Muscle layer of colon (tissue), 2 donors: ENCODE results near the gene PASK.

Source experiments
- H3K27ac ChIP-seq: one replicate; pipeline ENCODE4 v1.7.0; 2013; ENCODE audit warnings: low read depth, mild to moderate bottlenecking, low read length, moderate library complexity
- H3K27me3 ChIP-seq, 2 donors: one replicate each; pipeline ENCODE4 v1.7.0; 2013; ENCODE audit warnings: low read length in 2 of 2, mild to moderate bottlenecking in 2 of 2; ENCODE audit not compliant: insufficient read depth in 2 of 2, control insufficient read depth in 1 of 2
- H3K36me3 ChIP-seq: one replicate; pipeline ENCODE4 v1.7.0; 2013; ENCODE audit warnings: mild to moderate bottlenecking, low read length; ENCODE audit not compliant: insufficient read depth
- H3K4me1 ChIP-seq: one replicate; pipeline ENCODE4 v1.7.0; 2013; ENCODE audit warnings: mild to moderate bottlenecking, low read length; ENCODE audit not compliant: insufficient read depth
- H3K4me3 ChIP-seq, 2 donors: one replicate each; pipeline ENCODE4 v1.7.0; 2013; ENCODE audit warnings: low read length in 2 of 2, low read depth in 1 of 2, mild to moderate bottlenecking in 1 of 2, moderate library complexity in 1 of 2
- H3K9ac ChIP-seq: one replicate; pipeline ENCODE4 v1.7.0; 2013; ENCODE audit warnings: low read length
- H3K9me3 ChIP-seq: one replicate; pipeline ENCODE4 v1.7.0; 2013; ENCODE audit warnings: mild to moderate bottlenecking, low read length
- donor health status: abdominal sarcoma.
- donor health status: Adenocarcinoma of cecum.

Gene PASK

GRCh38 chr2:241071677-241072111, 77.6 kb downstream of the PASK start:
- Histone ChIP-seq H3K4me1 (no peaks in the 10 kb centered on the region), H3K27ac (no peak overlapping the region), H3K9me3 (no peaks in the 10 kb centered on the region), H3K4me3 (no peak overlapping the region), H3K27me3 (no peaks in the 10 kb centered on the region), H3K9ac (no peak overlapping the region), H3K36me3 (peaks cover 17% of the 10 kb centered on the region)

DNA sequence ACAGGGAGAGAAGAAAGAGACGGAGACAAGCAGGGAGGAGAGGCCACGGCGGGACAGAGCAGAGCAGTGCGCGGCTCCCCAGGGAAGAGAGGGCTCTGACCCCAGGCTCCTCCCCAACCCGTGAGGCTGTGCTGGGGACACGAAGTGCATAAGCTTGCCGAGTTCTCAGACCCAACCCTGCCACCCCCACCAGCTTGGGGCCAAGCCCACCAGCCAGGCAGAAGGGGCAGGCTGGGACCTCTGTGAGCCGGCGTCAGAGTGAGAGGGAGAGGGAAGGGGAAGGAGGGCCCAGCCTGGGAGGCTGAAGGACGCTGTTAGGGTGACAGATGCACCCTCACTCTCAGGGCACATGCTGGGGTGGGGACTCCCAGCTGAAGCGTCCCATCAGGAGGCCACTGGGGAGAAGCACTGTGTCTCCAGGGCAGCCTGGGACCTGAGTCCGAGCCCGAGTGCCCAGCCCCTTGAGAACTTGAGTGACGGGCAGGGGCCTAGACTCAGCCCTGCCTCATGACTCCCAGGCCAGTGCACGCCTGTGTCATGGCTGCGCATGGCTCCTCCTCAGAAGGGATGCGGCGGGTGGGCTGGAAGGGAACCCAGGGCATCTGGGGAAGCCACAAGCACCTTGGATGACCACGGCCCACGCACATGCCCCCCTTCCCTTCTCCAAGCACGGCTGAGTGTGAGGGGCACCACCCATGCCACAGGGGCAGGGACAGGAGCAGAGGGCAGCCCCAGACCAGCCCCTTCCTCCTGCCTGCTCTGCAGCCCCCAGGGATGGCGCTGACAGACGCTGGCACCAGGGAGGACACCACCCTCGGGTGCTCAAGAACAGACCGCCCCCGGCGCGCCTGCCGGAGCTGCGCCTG, 78.2 kb downstream of the PASK start:
- no peak overlapping the region for H3K9ac ChIP-seq
- H3K36me3 ChIP-seq, result peaks cover 17% of the 10 kb centered on the region
- H3K27ac ChIP-seq, result no peak overlapping the region
- H3K27me3 ChIP-seq, result no peaks in the 10 kb centered on the region
- H3K9me3 ChIP-seq, result no peaks in the 10 kb centered on the region
- no peaks in the 10 kb centered on the region for H3K4me1 ChIP-seq
- H3K4me3 ChIP-seq, result no peak overlapping the region

DNA sequence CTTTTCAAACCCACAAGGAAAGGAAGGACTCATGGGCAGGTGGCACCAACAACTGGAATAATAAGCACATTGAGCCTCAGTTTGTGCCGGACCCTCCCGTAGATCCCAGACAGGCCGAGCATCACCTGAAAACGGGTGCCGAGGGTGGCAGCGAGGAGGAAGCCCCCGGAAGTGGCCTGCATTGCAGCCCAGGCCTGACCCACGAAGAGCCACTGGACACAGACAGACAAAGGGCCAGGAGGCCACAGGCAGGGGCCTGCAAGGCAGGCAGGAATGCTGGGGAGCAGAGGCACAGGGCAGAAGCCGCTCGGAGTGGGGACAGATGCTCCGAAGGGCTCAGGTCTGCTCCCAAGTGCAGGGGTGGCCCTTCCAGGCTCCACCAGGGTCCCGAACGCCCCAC, 78.9 kb downstream of the PASK start:
- H3K4me3 ChIP-seq, result no peak overlapping the region
- no peaks in the 10 kb centered on the region for H3K4me1 ChIP-seq
- no peak overlapping the region for H3K27ac ChIP-seq
- H3K9me3 ChIP-seq, result no peaks in the 10 kb centered on the region
- peaks cover 15% of the 10 kb centered on the region for H3K36me3 ChIP-seq
- peaks cover 0 to 2% of the 10 kb centered on the region in 2 donors for H3K27me3 ChIP-seq
- no peak overlapping the region for H3K9ac ChIP-seq

DNA sequence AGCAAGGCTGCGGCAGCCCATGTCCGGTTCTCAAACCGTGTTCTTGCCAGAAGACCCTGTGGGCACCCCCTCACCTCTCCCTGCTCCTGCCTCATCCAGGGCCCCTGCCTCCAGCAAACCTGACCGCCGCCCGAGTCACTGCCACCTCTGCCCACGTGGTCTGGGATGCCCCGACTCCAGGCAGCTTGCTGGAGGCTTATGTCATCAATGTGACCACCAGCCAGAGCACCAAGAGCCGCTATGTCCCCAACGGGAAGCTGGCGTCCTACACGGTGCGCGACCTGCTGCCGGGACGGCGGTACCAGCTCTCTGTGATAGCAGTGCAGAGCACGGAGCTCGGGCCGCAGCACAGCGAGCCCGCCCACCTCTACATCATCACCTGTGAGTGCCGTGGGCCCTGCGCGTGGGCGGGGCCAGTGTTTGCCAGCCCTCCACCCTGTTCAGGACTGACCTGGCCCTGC, 79.4 kb downstream of the PASK start:
- Histone ChIP-seq H3K36me3 (peaks cover 10% of the 10 kb centered on the region), H3K27me3 (peaks cover 0 to 5% of the 10 kb centered on the region in 2 donors), H3K4me3 (no peak overlapping the region), H3K9ac (no peak overlapping the region), H3K9me3 (no peaks in the 10 kb centered on the region), H3K27ac (no peak overlapping the region), H3K4me1 (no peaks in the 10 kb centered on the region)

DNA sequence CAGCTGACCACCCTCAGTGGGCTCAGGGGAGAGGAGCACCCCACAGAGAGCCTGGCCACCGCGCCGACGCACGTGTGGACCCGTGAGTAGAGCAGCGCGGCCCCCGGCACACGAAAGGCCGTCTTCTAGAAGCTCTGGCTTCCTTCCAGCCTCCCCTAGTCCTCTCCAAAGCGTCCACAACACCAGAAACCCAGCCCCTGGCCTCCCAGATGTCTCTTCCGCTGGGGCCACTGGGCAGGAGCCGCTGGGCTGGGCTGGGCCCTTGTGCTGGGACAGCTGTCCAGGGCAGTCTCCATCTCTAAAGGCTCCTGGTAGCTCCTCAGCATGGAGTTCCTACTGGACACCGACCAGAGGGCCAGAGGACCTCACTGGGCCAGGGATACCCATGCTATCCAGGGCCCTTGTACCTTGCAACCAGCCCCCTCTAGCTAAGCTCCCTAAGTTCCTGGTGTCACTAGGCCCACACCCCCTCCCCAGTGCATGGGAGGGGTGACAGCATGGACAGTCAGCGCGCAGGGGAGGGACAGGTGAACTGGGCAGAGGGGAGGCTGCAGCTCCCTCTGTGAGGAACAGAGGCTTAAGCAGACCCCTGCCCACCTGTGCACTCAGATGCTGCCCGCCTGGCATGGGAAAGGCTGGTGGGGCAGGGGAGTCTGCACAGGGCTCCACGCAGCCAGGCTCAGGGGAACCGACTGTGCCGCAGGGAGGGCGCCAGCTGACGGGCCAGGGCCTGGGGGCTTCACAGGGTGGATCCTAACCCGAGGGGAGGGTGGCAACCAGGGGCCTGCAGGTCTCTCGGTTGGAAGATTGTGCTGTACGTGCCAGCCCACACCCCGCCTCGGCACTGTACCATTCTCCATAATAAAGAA, 80.1 kb downstream of the PASK start:
- peaks cover 0 to 11% of the 10 kb centered on the region in 2 donors for H3K27me3 ChIP-seq
- H3K9ac ChIP-seq, result no peak overlapping the region
- H3K9me3 ChIP-seq, result no peaks in the 10 kb centered on the region
- no peaks in the 10 kb centered on the region for H3K4me1 ChIP-seq
- no peak overlapping the region for H3K27ac ChIP-seq
- peaks cover 6% of the 10 kb centered on the region for H3K36me3 ChIP-seq
- no peak overlapping the region for H3K4me3 ChIP-seq

DNA sequence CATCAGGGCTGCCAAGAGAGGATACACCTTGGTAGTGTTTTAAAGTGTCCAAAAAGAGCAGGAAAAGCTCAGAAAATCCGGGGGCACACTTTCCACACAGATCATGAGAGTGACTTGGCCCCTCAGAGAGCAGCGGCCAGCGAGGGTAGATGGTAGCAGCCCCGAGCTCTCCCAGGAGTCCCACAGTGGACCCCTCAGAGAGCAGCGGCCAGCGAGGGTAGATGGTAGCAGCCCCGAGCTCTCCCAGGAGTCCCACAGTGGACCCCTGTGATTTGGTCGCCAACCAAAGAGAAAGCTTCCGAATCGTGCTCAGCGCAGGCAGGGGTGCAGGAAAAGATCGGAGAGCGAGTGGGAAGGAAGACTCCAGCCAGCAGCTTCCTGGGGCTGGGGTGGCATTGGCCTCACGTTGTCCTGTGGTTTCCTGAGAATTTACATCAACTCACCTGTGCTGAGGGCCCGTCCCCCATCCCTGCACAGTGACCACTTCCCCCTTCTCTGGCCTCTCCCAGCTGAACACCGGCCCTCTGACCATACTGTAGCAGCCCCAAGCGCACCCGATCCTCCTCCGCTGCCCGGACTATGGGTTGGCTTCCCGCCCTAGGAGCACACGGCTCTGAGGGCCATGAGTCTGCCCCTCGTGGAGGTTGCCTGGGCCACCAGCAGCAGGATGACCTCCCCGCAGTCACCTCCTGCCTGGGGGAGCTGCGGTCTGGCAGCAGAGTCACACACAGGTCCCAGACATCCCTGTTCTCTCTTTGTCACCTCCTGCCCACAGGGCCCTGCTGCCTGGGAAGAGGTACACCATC, 80.9 kb downstream of the PASK start:
- H3K4me3 ChIP-seq, result no peak overlapping the region
- no peaks in the 10 kb centered on the region for H3K4me1 ChIP-seq
- no peaks in the 10 kb centered on the region for H3K9me3 ChIP-seq
- H3K36me3 ChIP-seq, result no peaks in the 10 kb centered on the region
- H3K27ac ChIP-seq, result no peak overlapping the region
- H3K9ac ChIP-seq, result no peak overlapping the region
- peaks cover 0 to 20% of the 10 kb centered on the region in 2 donors for H3K27me3 ChIP-seq

DNA sequence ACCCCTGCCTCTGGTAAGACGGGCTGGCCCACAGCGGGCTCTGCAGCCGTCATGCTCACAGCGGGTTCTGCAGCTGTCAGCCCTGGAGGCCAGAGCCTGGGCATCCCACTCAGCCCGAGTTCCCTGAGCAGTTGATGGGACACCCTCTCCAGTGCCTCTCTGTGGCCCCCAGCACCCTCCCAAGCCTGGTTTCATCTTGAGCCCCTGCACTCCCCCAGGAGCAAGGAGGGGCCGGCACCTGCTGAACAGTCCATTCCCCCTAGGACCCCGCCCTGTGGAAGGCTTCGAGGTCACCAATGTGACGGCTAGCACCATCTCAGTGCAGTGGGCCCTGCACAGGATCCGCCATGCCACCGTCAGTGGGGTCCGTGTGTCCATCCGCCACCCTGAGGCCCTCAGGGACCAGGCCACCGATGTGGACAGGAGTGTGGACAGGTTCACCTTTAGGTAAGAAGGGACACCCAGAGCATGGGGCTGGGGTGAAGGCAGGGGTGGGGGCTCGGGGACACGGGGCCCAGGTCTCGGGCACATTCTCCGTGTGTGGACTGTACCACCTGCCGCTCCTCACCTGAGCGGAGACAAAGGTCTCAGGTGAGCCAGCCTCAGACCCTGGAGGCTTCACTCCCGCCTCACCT, 81.7 kb downstream of the PASK start:
- no peaks in the 10 kb centered on the region for H3K4me1 ChIP-seq
- no peak overlapping the region for H3K4me3 ChIP-seq
- no peaks in the 10 kb centered on the region for H3K36me3 ChIP-seq
- H3K9me3 ChIP-seq, result no peaks in the 10 kb centered on the region
- H3K27me3 ChIP-seq, result peaks cover 0 to 22% of the 10 kb centered on the region in 2 donors
- H3K27ac ChIP-seq, result no peak overlapping the region
- H3K9ac ChIP-seq, result no peak overlapping the region

DNA sequence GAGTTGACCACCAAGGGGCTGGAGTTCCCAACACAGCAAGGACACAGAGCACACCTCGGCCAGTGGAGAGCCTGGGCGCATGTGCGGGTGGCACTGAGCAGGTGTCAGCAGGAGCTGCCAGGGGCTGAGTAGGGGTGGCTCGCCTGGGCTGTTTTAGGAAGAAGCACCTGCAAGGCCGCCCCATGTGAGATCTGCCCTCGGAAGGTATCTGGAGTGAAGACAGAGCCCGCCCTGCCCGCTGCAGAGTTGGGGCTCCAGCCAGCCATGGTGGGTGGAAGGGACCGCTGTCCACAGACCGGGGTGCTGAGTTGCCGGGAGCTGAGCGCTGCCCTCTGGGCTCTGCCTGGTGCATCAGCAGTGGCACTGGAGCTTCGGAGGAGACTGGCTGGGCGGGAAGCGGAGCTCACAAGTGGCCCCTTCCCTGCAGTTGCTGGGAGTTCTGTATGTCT, 82.4 kb downstream of the PASK start:
- Histone ChIP-seq H3K4me1 (no peaks in the 10 kb centered on the region), H3K36me3 (no peaks in the 10 kb centered on the region), H3K4me3 (no peak overlapping the region), H3K9ac (no peak overlapping the region), H3K27ac (no peak overlapping the region), H3K27me3 (peaks cover 0 to 22% of the 10 kb centered on the region in 2 donors), H3K9me3 (no peaks in the 10 kb centered on the region)

DNA sequence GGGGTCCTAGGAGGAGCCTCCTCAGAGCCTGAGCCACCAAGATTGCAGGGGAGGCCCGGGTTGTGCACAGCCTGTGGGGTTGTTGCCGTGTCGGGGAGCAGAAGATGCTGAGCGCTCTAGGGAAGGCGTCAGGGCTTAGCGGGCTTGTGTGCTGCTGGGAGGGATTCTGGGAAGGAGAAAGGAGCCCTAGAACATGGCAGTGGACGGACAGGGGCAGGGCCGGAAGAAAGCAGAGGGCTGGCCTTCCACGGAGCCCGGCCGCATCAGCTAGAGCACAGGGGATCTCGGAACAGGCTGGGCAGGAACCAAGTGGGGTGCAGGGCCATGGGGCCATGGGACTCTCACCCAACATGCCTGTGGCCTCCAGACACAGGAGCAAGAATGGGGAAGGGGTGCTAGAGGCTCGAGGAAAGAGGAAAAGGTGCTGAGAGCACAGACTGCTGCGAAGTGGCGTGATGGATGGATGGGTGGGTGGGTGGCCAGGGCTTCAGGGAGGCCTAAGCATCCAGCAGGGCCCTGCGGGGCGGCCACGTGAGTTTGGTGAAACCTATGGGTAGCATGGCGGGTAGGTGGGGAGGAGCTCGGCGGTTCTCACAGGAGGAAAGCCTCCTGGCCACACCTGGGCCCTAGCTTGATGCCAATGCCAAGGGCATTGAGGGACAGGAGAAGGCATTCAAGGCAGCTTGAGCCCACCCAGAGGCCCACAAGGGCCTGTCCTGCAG, 82.9 kb downstream of the PASK start:
- Histone ChIP-seq H3K36me3 (no peaks in the 10 kb centered on the region), H3K9me3 (no peaks in the 10 kb centered on the region), H3K27me3 (peaks cover 0 to 22% of the 10 kb centered on the region in 2 donors), H3K9ac (no peak overlapping the region), H3K4me1 (no peaks in the 10 kb centered on the region), H3K4me3 (no peak overlapping the region), H3K27ac (no peak overlapping the region)

DNA sequence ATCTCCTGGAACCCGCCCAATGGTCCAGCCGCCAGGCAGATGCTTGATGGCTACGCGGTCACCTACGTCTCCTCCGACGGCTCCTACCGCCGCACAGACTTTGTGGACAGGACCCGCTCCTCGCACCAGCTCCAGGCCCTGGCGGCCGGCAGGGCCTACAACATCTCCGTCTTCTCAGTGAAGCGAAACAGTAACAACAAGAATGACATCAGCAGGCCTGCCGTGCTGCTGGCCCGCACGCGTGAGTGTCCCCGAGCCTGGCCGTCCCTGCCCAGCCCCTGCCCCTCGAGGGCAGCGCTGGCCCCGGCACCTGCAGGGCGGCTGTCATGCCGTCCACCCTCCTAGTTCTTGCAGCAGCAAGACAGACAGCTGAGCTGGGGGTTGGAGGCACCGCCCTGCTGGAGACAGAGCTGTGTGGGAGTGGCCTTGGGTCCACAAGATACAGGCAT, 83.9 kb downstream of the PASK start:
- H3K4me3 ChIP-seq, result no peak overlapping the region
- H3K4me1 ChIP-seq, result no peaks in the 10 kb centered on the region
- no peaks in the 10 kb centered on the region for H3K9me3 ChIP-seq
- peaks cover 0 to 22% of the 10 kb centered on the region in 2 donors for H3K27me3 ChIP-seq
- H3K9ac ChIP-seq, result no peak overlapping the region
- no peak overlapping the region for H3K27ac ChIP-seq
- no peaks in the 10 kb centered on the region for H3K36me3 ChIP-seq
